Amniotic stem cell (primary cell): Measurements from ENCODE around the gene COPS8.
A peak's percentile ranks its signal among the peaks of the same experiment; 100 is the strongest.

Source experiments
- DNase-seq: peaks from one replicate; lab custom pipeline; 2025; lab: John Stamatoyannopoulos, UW

The COPS8 gene

GRCh38 chr2:237101118-237101979 is 15.7 kb downstream of the COPS8 start:
- no peak for DNase-seq

DNA sequence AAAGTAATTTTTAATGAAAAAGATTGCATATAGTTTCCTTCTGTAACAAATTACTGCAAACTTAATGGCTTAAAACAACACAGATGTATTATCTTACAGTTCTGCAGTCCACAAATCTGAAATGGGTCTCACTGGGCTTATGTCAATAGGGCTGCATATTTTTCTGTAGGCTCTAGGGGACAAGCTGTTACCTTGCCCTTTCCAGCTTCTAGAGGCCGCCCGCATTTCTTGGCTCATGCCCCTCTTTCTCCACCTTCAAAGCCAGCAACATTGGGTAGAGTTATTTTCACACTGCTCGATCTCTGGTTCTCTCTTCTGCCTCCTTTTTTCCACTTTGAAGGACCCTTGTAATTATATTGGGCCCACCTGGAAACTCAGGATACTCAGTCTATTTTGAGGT is 16.7 kb downstream of the COPS8 start:
- DNase-seq, result no peak

GRCh38 chr2:237109421-237109934 is 23.8 kb downstream of the COPS8 start:
- DNase-seq, result no peak

DNA sequence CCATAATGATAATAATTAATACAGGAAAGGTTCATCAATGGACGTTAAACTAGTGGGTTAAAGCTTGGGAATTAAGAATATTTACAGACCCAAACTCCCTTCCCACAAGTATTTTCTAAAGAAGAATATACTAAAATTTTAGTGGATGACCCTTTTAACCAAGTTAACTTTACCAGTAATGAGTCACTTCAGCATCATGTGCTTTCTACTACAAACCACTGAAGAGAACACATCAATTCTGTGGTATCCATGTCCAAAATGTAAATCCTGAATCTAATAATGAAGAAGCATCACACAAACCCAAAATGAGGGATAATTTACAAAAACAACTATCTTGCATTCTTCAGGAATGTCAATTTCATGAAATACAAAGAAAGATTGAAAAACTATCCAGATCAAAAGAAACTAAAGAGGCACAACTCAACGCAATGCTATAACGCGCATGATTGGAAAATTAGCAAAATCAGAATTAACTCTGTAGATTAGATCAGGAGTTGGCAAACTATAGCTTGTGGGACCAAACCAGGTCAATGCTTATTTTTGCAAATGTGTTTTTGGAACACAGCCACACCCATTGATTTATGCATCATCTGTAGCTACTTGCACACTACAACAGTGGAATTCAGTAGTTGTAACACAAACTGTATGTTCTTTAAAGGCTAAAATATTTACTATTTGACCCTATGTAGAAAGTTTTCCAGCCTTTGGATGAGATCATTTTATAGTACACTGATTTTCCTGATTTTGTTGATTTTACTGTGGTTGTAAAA is 27.5 kb downstream of the COPS8 start:
- DNase-seq, result no peak

DNA sequence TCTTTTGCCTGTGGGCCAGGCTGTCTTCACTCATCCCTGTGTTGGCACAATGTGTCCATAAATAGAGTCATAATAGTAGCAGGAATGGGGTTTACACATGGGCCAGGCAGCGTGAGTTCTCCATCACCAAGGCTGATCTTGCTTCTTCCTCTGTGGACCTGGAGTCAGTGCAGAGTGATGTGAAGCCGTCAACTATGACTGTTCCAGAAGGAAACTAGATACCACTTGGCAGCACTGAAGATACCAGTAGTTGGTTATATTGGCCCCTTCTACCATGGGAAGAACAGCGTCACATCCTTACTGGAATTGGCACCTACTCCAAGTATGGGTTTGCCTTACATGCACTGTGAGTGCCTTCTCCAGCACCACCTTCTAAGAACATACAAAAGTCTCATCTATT is 30.2 kb downstream of the COPS8 start:
- DNase-seq, result no peak

DNA sequence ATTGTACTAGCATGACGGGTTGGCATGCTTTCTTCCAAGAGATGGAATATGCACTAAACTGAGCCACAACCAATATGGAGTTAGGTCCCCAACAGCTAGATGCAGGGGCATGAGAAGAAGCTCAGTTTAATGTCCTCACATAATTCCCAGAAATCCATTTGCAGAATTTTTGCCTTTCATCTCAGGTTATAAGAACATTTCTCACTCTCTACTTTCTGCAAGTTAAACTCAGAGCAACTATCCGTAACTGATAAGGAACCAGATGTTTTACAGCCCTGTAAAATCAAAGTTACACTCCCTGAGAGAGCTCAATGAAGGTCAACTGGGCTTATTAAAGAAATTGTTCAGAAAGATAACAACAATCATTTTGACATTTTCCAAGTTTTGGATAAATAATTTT is 30.7 kb downstream of the COPS8 start:
- no peak for DNase-seq

GRCh38 chr2:237118025-237118424 is 32.3 kb downstream of the COPS8 start:
- DNase-seq, result no peak

DNA sequence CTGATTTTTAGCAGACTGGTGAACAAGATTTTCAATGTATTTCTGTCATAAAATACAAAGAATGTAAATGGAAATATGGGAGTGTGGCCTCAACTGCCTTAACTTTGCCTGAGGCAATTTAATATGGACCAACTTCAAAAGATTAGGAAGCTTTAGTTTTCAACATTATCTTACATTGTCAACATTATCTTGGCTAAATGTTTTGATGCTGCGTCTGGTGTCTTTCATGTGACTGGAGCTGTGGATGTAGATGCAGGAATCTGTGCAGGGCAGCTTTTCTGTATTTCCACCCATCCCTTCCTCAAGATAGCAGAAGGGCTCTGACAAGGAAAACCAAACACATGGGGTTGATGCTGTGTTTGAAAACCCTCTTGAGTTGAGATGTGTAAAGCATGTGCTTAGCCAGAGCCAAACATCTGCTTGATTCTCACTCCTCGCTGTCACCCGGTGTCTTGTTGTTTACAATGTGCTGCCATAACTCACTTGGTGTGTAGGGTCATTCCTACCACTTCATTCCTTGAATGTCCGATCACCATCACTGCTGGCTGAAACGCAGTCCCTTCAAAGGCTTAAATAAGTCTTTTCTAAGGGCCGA is 33.0 kb downstream of the COPS8 start:
- DNase-seq, result no peak

DNA sequence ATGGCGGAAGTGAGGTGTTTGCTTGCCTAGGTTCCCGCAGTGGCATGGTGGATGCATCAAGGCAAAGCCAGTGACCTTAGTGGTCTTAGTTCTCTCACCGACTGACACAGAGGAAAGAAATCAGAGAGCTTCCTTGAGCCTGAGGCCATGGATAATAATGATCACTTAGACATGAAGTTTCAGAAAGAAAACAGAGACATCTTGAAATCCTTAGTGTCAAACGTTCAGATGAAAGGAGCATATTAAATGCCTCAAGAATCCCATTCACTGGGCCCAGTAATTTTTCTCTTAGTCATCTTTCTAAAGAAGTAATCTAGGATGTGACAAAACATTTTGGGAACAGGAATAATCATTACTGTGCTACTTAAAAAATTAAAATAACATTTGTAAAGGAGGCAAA is 35.2 kb downstream of the COPS8 start:
- no peak for DNase-seq

- no peak for DNase-seq
Observed at GRCh38 chr2:237121321-237121720, 35.6 kb downstream of the COPS8 start.

DNA sequence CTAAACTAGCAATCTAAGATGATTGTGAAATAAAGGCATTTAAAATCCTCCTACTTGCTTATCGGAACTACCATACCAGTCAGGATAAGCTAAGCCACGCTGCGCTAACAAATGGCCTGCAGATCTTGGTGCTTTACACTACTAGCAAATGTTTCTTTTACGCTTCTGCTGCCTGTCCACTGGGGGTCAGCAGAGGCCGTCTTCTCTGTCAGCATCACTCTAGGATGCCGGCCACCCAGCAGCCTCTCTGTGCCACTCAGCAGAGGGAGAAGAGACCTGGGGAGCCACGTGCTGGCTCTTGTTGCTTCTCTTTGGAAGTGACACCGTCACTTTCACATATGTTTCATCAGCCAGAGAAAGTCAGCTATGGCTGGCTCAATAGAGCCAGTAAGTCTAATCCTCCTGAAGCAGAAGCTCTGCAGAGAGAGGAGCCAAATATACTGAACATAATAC is 36.6 kb downstream of the COPS8 start:
- no peak for DNase-seq

DNA sequence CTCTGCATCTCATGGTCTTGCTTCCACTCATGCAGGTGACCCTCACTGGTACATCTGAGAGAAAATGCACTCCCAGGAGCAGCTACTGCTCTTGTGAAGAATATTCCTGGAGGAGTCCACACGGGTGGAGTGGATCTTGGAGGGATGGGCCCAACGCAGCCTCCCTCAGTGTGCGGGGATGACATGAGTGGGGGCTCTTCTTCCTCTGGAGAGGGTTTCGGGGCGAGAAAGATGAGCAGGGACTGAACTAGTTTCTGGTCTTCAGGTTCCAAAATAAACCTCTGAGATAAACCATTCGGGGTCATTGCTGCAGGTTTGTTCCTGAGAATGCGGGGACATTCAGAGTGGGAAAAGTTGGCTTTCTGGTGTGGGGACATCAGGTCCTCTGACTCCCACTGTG is 39.1 kb downstream of the COPS8 start:
- no peak for DNase-seq

DNA sequence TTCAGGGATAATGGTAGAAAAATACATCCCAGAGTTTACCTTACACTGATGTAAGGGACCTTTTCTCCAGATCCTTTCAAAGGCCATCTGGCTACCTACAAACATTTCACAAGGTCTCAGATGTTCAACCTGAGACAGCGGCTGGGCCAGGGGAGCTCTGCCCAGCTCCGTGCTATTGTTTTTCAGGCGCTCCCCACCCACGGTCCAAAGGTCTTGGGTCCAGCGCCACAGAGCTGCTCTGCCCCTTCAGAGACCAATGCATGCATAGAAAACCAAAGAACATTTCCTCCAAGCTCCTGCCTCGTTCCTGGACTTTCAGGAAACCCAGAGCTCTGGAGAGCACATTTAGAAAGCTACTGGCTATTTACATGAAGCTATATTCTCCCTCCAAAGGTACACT is 40.3 kb downstream of the COPS8 start:
- no peak for DNase-seq

GRCh38 chr2:237126519-237127174 is 41.0 kb downstream of the COPS8 start:
- DNase-seq, result no peak

DNA sequence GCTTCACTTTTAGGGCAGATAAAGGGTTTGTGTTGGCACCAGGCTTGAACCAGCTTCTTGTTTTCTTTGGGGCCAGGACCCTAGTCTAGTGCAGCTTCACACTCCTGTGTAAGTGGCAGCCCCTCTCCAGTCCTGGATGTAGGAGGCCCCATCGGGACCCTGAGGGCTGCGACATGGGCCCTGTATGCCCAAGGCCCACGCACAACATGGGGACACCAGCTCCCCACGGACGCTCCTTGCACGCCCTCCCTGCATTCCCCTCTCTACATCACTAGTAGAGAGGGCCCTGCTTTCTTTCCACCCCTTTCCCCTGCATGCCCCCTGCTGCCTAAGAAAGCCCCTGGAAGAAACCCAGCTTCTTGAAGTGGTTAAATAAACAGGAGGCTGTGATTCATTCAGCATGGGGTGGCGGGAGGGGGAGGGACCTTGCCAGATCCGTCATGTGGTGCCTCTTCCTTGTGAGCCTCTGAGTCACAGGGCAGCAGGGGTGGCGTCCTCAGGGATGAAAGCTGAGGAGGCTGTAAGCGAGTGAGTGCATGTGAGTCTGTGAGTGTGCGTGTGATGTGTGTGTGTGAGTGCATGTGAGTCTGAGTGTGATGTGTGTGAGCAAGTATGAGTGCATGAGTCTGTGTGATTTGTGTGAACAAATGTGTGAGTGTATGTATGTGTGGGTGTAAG is 42.5 kb downstream of the COPS8 start:
- peak; percentile 95 for DNase-seq

GRCh38 chr2:237128845-237129592 is 43.3 kb downstream of the COPS8 start:
- DNase-seq, result no peak

GRCh38 chr2:237129625-237130263 is 44.1 kb downstream of the COPS8 start:
- DNase-seq, result no peak

GRCh38 chr2:237130562-237131421 is 45.1 kb downstream of the COPS8 start:
- no peak for DNase-seq
